ENCODE measurements around the gene WFDC13. TPM values are rescaled to one million over a fixed set of nuclear protein-coding genes. Genes with fewer than 3 reads are reported as not detected.

The WFDC13 gene
- total RNA-seq, 1 donor from 2014 or later, result 5.5 TPM

Other genes starting within 250 kb of the WFDC13 start
- 9.9 TPM for gene WFDC2, start 232.3 kb upstream of the WFDC13 start, total RNA-seq (ENCODE audit: insufficient read depth, low replicate concordance)
- gene SPINT3, start 186.4 kb upstream of the WFDC13 start, total RNA-seq (ENCODE audit: insufficient read depth, low replicate concordance), result 12.0 TPM
- gene WFDC6, start 162.6 kb upstream of the WFDC13 start, total RNA-seq (ENCODE audit: insufficient read depth, low replicate concordance), result not detected
- 6.3 TPM for gene EPPIN, start 154.6 kb upstream of the WFDC13 start, total RNA-seq (ENCODE audit: insufficient read depth, low replicate concordance)
- gene WFDC8, start 122.8 kb upstream of the WFDC13 start, total RNA-seq (ENCODE audit: insufficient read depth, low replicate concordance), result not detected
- not detected for gene WFDC10A, start 72.3 kb upstream of the WFDC13 start, total RNA-seq (ENCODE audit: insufficient read depth, low replicate concordance)
- gene WFDC9, start 70.8 kb upstream of the WFDC13 start, total RNA-seq (ENCODE audit: insufficient read depth, low replicate concordance), result not detected
- gene WFDC11, start 31.8 kb upstream of the WFDC13 start, total RNA-seq (ENCODE audit: insufficient read depth, low replicate concordance), result not detected
- gene WFDC10B, start 3.0 kb downstream of the WFDC13 start, total RNA-seq (ENCODE audit: insufficient read depth, low replicate concordance), result not detected
- not detected for gene SPINT4, start 20.3 kb downstream of the WFDC13 start, total RNA-seq (ENCODE audit: insufficient read depth, low replicate concordance)
- 1.7 TPM for gene WFDC3, start 89.8 kb downstream of the WFDC13 start, total RNA-seq (ENCODE audit: insufficient read depth, low replicate concordance)
- gene DNTTIP1, start 89.9 kb downstream of the WFDC13 start, total RNA-seq (ENCODE audit: insufficient read depth, low replicate concordance), result 24.1 TPM
- gene UBE2C, start 110.6 kb downstream of the WFDC13 start, total RNA-seq (ENCODE audit: insufficient read depth, low replicate concordance), result 3.6 TPM
- gene TNNC2, start 125.3 kb downstream of the WFDC13 start, total RNA-seq (ENCODE audit: insufficient read depth, low replicate concordance), result not detected
- gene SNX21, start 131.8 kb downstream of the WFDC13 start, total RNA-seq (ENCODE audit: insufficient read depth, low replicate concordance), result 35.2 TPM
- gene ACOT8, start 155.4 kb downstream of the WFDC13 start, total RNA-seq (ENCODE audit: insufficient read depth, low replicate concordance), result 20.0 TPM
- 7.7 TPM for gene ZSWIM3, start 155.6 kb downstream of the WFDC13 start, total RNA-seq (ENCODE audit: insufficient read depth, low replicate concordance)
- 3.1 TPM for gene ZSWIM1, start 179.2 kb downstream of the WFDC13 start, total RNA-seq (ENCODE audit: insufficient read depth, low replicate concordance)
- gene SPATA25, start 185.6 kb downstream of the WFDC13 start, total RNA-seq (ENCODE audit: insufficient read depth, low replicate concordance), result 3.6 TPM
- 1.9 TPM for gene NEURL2, start 189.2 kb downstream of the WFDC13 start, total RNA-seq (ENCODE audit: insufficient read depth, low replicate concordance)
- gene CTSA, start 189.3 kb downstream of the WFDC13 start, total RNA-seq (ENCODE audit: insufficient read depth, low replicate concordance), result 16.4 TPM
- gene PLTP, start 210.1 kb downstream of the WFDC13 start, total RNA-seq (ENCODE audit: insufficient read depth, low replicate concordance), result 108 TPM
- 8.9 TPM for gene PCIF1, start 232.6 kb downstream of the WFDC13 start, total RNA-seq (ENCODE audit: insufficient read depth, low replicate concordance)